Upper lobe of left lung (tissue), 6 donors: ENCODE measurements around the gene LRIG3. TPM values are rescaled to one million over a fixed set of nuclear protein-coding genes. Genes with fewer than 3 reads are reported as not detected.

ENCODE experiments used
- ATAC-seq, 2 donors: fragments of 200-7000 bp; cut with Tn5 transposase; one replicate each; pipeline ENCODE4 v1.9.1; 2022; ENCODE audit warnings: mild to moderate bottlenecking in 2 of 2, moderate library complexity in 2 of 2; ENCODE audit not compliant: low FRiP score in 2 of 2
- DNase-seq, 2 donors: peaks; one replicate each; pipeline ENCODE4 v3.0.0-alpha.2; 2019 to 2020
- H3K27ac ChIP-seq, 4 donors: fragments of 200-600 bp; sonication (generic); one replicate each; pipeline ENCODE4 v1.5.1; 2016 to 2019
- H3K27me3 ChIP-seq, 4 donors: fragments of 200-600 bp; sonication (generic); one replicate each; pipeline ENCODE4 v1.5.1; 2017 to 2019
- H3K36me3 ChIP-seq, 4 donors: fragments of 200-600 bp; sonication (generic); one replicate each; pipeline ENCODE4 v1.5.1; 2016 to 2019
- H3K4me1 ChIP-seq, 4 donors: fragments of 200-600 bp; sonication (generic); one replicate each; pipeline ENCODE4 v1.5.1; 2018 to 2019
- H3K4me3 ChIP-seq, 4 donors: fragments of 200-600 bp; sonication (generic); one replicate each; pipeline ENCODE4 v1.5.1; 2017 to 2019; ENCODE audit warnings: mild to moderate bottlenecking in 2 of 4, moderate library complexity in 1 of 4
- H3K9me3 ChIP-seq, 4 donors: fragments of 200-600 bp; sonication (generic); one replicate each; pipeline ENCODE4 v1.5.1; 2018 to 2019
- EP300 ChIP-seq, 4 donors: sonication (generic); formaldehyde crosslinking; IDR thresholded peaks; one replicate each; pipeline ENCODE4 v1.5.1; 2017; ENCODE audit warnings: antibody characterized with exemption in 4 of 4, control low read depth in 2 of 4
- POLR2A ChIP-seq, 4 donors: fragments of 450-650 bp; IDR thresholded peaks; one replicate each; pipeline ENCODE4 v1.5.1; 2016 to 2017; ENCODE audit warnings: antibody characterized with exemption in 4 of 4, mild to moderate bottlenecking in 2 of 4
- POLR2AphosphoS5 ChIP-seq, 2 donors: sonication (generic); formaldehyde crosslinking; IDR thresholded peaks; one replicate each; pipeline ENCODE4 v1.5.1; 2017; ENCODE audit warnings: antibody characterized with exemption in 2 of 2
- WGBS, 2 donors: methylation state at CpG; one replicate each; pipeline ENCODE4 v1.1.5; 2017 to 2018; 5-methylcytosine and 5-hydroxymethylcytosine counted together
- total RNA-seq, 6 donors: library from RNA; depleted of rRNA in 4 of 6; stranded (reverse); fragments of >200 nt in 4 of 6; gene quantifications; one replicate each; pipeline versions ENCODE4 v1.1.0 to v1.2.1, GENCODE V29; 2016 to 2021
- TF ChIP-seq, protein P1 (sequence below), 6 experiments: fragments of 450-650 bp in 4 of 6; fragments of 200-600 bp in 2 of 6; sonication (generic) in 2 of 6; IDR thresholded peaks; one replicate each; pipeline ENCODE4 v1.5.1; 2016 to 2019; ENCODE audit warnings: antibody characterized with exemption in 6 of 6
- donor health status: DM: no; HTN: no; CAD: no; lungs with moderate emphysema.
- donor health status: DM: no; HTN: yes; CAD: no; lungs with severe emphysema.

The LRIG3 gene
- total RNA-seq, 6 donors from 2014 or later = 18.3 to 91.8 (median 33.1) TPM

GRCh38 chr12:58922849-58923248 is 2.5 kb upstream of the LRIG3 start:
- Histone ChIP-seq H3K4me3 (no peak overlapping the region), H3K4me1 (peaks cover 0 to 13% (median 7%) of the 10 kb centered on the region in 4 donors), H3K9me3 (no peaks in the 10 kb centered on the region), H3K27ac (no peak overlapping the region), H3K27me3 (no peaks in the 10 kb centered on the region), H3K36me3 (no peaks in the 10 kb centered on the region)
- TF ChIP-seq, protein P1, sequence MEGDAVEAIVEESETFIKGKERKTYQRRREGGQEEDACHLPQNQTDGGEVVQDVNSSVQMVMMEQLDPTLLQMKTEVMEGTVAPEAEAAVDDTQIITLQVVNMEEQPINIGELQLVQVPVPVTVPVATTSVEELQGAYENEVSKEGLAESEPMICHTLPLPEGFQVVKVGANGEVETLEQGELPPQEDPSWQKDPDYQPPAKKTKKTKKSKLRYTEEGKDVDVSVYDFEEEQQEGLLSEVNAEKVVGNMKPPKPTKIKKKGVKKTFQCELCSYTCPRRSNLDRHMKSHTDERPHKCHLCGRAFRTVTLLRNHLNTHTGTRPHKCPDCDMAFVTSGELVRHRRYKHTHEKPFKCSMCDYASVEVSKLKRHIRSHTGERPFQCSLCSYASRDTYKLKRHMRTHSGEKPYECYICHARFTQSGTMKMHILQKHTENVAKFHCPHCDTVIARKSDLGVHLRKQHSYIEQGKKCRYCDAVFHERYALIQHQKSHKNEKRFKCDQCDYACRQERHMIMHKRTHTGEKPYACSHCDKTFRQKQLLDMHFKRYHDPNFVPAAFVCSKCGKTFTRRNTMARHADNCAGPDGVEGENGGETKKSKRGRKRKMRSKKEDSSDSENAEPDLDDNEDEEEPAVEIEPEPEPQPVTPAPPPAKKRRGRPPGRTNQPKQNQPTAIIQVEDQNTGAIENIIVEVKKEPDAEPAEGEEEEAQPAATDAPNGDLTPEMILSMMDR (IDR thresholded peaks at IDR 0.05) = no peak
- no peak for TF ChIP-seq POLR2A (IDR thresholded peaks at IDR 0.05)
- TF ChIP-seq EP300 (IDR thresholded peaks at IDR 0.05) = no peak
- no peak for TF ChIP-seq POLR2AphosphoS5 (IDR thresholded peaks at IDR 0.05)
- ATAC-seq (no peak), DNase-seq (no peak)

- H3K27me3 ChIP-seq = no peaks in the 10 kb centered on the region
- WGBS, 2 donors = 51% methylated on average over 15 of the region's 15 CpGs
- peak overlapping the region; percentile 89 to 93 (median 91) for H3K27ac ChIP-seq
- TF ChIP-seq, protein P1 (IDR thresholded peaks at IDR 0.05) = no peak
- TF ChIP-seq POLR2AphosphoS5 (IDR thresholded peaks at IDR 0.05) (no peak), POLR2A (IDR thresholded peaks at IDR 0.05) (no peak), EP300 (IDR thresholded peaks at IDR 0.05) (no peak)
- H3K36me3 ChIP-seq = no peaks in the 10 kb centered on the region
- ATAC-seq = no peak
- H3K9me3 ChIP-seq = no peaks in the 10 kb centered on the region
- DNase-seq = no peak
- H3K4me3 ChIP-seq = peak overlapping the region in 3 of 4 donors; percentile 64 to 92 (median 83)
- H3K4me1 ChIP-seq = peaks cover 0 to 18% (median 7%) of the 10 kb centered on the region in 4 donors
Observed at GRCh38 chr12:58920961-58921861, 907 bp upstream of the LRIG3 start.

DNA sequence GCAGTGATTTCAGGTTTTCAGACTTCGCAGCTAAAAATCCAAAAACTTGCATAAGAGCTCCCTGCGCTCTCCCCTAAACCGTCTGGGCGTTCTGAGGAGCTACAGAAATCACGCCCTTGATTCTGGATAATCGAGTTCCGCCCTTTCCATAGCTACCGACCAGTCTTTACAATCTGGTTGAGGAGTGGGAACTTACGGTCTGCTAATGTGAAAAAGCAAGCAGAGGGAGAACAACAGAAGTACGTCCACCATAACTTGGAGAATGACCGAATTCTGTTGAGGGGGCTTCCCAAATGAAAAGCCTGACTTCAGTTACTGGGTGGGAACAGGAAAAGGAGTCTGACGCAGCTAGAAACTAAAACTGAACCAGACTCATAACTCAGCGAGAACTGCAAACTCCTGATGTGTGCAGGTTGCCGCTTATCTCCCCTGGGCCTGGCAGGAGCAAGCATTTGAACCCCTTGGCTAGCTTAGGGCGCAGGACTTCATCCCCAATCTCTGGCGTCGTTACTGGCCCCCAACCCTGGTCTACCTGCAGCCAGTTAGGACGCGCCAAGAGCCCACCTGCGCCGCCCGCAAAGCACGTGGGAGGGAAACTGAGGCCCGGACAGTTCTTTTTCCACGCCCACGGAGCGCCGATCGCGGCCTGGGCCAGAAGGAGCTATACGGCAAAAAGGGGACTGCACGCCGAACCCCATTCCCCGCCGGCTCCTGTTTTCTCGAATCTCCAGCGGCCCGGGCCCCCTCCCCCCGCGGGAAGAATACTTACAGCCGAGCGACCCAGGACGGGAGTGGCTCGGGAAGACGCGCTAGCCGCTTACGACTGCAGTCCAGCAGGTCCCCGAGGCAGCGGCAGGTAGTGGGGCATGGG is 838 bp downstream of the LRIG3 start:
- ATAC-seq = peak; percentile 55 to 58
- no peaks in the 10 kb centered on the region for H3K36me3 ChIP-seq
- H3K9me3 ChIP-seq = no peaks in the 10 kb centered on the region
- H3K27ac ChIP-seq = peak overlapping the region; percentile 89 to 93 (median 91)
- peak overlapping the region; percentile 64 to 92 (median 80) for H3K4me3 ChIP-seq
- peaks cover 1 to 26% (median 8%) of the 10 kb centered on the region in 4 donors for H3K4me1 ChIP-seq
- TF ChIP-seq POLR2A (IDR thresholded peaks at IDR 0.05) = no peak
- TF ChIP-seq, protein P1 (IDR thresholded peaks at IDR 0.05) = no peak
- no peak for TF ChIP-seq POLR2AphosphoS5 (IDR thresholded peaks at IDR 0.05)
- no peak for TF ChIP-seq EP300 (IDR thresholded peaks at IDR 0.05)
- 2 to 3% methylated on average over 12 to 49 of the region's 50 CpGs for WGBS, 2 donors
- no peaks in the 10 kb centered on the region for H3K27me3 ChIP-seq
- DNase-seq = peak in 1 of 2 donors; percentile 29

- no peaks in the 10 kb centered on the region for H3K36me3 ChIP-seq
- DNase-seq (no peak), ATAC-seq (no peak)
- peaks cover 4 to 26% (median 8%) of the 10 kb centered on the region in 4 donors for H3K4me1 ChIP-seq
- TF ChIP-seq, protein P1 (IDR thresholded peaks at IDR 0.05) = no peak
- TF ChIP-seq POLR2A (IDR thresholded peaks at IDR 0.05) = no peak
- TF ChIP-seq POLR2AphosphoS5 (IDR thresholded peaks at IDR 0.05) = no peak
- no peak for TF ChIP-seq EP300 (IDR thresholded peaks at IDR 0.05)
- H3K9me3 ChIP-seq = no peaks in the 10 kb centered on the region
- H3K27ac ChIP-seq = peak overlapping the region; percentile 89 to 93 (median 91)
- H3K4me3 ChIP-seq = peak overlapping the region in 3 of 4 donors; percentile 64 to 92 (median 83)
- no peaks in the 10 kb centered on the region for H3K27me3 ChIP-seq
- 46% methylated on average over 4 of the region's 4 CpGs for WGBS, 2 donors
Observed at GRCh38 chr12:58918469-58918844, 1.8 kb downstream of the LRIG3 start.
